T-helper 2 cell (primary cell): Measurements from ENCODE around the gene HNRNPAB.
"Not testable (repeated sequence)": the region's sequence is repeated elsewhere in the genome, so short reads cannot be mapped to it uniquely, and the experiment has no call there.

Experiments
- DNase-seq, 5 experiments: peaks; one replicate each; pipeline versions ENCODE4 v3.0.0 to v3.0.0-alpha.2; 2012 to 2022

HNRNPAB gene

DNA sequence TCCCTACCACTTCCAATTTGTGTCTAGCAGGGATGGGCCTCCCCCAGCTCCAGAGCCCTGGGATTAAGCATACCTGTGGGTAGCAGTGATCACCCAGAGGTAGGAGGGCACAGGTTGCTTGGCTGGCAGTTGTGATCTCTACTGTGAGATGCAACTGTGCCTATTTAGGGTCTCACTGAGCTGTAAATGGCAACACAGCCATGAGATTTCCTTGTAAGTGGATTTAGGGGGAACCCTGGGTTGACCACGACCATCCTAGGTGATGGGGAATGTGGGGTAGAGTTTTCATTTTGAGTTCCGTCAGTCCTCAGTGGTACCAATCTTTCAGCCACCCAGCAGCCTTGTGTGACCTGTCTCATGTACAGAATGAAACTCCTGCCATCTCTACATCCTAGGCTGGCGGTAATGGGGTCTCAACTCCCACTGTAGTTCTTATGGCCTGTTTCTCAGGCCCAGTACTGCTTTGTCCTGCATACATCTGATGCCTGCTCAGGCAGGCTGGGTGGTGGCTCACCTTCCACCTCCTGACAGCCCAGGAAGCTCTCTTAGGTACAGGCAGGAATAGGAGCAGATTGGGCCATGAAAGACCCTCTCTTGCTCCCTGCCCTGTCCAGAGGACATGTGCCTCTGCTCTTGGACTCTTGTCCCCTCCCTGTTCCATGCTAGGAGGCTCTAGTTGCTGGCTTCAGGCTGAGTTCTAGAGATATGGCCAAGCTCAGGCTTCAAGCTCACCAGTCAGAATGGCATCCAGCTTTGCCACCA lies 8.1 kb downstream of the HNRNPAB start:
- no peak for DNase-seq

DNA sequence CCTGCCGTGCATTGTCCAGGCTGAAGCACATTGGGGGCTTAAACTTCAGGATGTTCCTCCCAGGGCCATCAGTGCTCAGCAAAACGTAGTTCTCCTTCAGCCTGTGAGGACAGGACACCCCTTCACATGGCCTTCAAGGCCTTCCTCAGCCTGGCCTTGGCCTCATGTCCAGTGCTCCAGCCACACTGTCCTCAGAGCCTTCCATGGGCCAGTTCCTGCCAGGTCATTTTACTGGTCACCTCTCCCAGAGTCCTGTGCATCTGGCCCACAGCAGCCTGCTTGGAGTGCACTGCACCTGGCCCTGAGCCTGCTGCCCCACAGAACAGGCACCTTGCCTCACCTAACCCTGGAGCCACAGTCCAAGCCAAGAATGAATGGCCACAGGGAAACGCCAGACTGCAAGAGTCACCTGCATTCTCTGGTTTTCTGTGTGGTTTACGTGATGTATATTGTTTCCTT lies 8.7 kb downstream of the HNRNPAB start:
- no peak for DNase-seq

DNA sequence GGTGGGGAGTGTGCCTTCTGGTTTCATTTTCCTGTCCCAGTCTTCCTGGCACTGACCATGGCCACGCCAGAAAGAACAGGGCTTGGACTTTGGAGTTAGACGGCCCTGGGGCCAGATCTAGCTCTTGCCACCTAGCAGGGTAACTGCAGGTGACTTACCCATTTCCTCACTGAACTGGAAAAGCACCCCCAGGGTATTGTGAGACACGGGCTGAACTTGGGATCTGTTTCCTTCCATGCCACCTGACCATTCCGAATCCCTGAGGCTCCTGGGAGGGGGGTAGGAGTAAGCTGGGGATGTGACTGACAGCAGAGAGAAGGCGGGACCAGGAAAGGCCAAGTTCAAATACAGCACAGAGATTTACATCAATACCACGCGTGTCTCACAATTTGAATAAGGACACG lies 9.4 kb downstream of the HNRNPAB start:
- DNase-seq, result no peak

DNA sequence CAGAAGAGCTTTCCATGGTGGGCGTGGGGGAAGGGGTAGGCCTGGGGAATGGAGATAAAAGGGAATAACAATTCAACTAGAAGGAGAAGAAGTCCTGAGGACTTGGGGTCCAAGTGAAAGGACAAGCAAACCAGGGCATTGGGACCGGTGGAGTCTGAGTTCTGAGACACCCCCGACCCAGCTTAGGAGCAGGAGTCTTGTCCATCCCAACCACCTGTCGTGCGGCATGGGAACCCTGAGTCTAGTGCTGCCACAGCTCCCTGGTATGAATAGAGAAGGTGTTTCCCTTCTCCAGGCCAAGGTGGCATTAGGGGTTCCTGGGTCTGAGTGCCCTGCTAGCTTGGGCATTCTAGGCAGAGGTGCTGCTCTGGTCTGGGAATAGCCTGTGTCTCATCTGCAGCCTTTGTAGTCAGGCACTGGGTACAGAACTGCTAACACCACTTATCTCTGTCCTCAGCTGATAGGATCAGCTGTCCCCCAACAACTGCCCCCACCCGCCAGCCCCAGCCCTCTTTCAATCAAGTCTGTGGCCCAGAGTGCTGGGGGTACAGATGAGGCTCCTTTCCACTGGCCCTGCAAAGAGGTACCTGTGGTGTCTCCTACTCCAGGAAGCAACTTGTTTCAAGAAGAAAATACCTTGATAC lies 9.9 kb downstream of the HNRNPAB start:
- DNase-seq, result no peak

DNA sequence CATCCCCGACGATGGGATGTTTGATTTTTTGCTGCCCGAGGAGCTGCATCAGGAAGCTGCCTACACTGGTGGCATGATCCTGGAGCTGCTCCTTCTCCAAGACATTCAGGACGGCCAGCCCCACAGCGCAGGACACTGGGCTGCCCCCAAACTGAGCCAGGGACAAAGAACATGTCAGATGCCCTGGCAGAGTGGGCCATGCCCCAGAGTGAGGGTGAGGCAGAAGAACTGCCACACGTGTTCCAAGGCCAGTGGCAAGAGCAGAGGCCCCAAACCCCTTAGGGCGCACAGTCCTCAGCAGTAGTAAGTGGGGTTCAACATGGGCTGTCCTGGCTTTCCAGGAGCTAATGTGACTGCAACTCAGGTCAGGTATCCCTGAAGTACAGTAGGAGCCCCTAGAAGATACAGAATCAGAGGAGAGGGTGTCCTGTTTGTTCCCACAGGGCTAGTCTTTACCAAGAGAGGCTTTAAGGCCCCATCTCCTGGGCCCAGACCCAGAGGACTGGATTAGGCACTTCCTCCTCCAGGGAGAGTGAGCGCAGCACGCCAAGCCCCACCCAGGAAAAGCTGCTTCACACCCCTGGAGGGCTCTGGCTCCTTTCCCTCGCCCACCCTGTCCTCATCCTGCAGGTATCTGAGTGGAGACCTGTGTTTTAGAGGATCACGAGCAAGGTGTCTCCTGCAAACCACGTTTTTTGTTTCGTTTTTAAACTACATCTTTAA lies 11.1 kb downstream of the HNRNPAB start:
- DNase-seq, result no peak

DNA sequence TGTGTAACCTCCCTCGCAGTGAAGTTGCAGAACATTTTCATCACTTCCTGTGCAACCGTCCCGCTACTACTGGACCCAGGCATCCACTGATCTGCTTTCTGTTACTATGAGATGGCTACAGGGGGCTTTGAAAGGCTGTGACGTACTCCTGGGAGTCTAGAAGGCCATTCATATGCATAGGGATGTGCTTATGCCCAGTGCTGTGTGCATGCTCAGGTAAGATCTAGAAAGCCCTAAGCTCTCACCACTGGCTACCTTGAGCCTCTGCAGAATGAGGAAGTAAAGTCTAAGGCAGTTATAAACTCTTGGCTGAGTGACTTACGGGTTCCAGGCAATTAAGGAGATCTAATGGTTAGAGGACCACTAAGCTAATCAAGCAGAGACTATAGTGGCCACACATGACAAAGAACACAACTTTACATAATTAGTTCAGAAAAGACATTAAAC lies 11.8 kb downstream of the HNRNPAB start:
- no peak for DNase-seq

DNA sequence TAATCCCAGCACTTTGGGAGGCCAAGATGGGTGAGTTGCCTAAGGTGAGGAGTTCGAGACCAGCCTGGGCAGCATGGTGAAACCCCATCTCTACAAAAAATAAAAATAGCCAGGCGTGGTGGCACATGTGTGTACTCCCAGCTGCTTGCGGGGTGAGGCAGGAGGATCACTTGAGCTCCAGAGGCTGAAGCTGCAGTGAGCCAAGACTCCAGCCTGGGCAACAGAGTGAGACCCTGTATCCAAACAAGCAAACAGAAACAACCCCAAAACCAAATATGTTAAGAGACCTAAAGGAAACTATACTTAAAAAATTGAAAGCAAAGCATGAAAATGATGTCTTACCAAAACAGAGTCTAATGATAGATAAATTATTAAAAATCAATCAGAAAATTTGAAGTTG lies 12.4 kb downstream of the HNRNPAB start:
- DNase-seq, result no peak

DNA sequence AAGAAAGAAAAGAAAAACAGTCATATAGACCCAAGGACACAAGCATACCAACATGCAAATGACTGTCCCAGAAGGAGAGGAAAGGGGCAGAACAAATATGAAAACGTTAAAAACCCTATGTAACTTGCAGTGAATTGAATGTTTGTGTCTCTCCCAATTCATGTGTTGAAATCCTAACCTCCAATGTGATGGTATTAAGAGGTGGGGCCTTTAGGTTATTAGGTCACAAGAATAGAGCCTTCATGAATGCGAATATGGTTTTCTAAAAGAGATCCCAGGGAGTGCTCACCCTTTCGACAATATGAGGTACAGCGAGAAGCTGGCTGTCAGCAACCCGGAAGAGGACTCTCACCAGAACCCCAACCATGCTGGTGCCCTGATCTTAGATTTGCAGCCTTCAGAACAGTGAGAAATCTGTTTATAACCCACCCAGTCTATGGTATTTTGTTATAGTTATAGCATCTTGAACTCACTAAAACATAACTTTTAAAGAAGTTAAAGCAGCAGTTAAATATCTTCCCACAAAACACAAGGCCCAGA lies 14.0 kb downstream of the HNRNPAB start:
- no peak for DNase-seq

DNA sequence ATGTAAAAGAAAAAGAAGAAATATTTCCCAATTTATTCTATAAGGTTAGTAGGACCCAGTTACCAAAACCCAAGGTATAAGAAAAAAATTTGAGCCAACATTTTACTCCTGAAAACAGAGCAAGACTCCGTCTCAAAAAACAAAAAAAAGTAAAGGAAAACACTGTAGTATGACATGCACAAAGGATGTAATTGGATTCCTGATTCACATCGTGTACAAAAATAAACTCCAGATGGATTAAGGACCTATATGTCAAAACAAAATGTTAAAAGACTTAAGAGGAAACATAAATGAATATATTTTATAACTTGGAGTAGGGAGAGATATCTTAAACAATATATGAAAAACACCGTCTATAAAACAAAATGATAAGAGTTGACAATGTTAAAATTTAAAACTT lies 14.5 kb downstream of the HNRNPAB start:
- DNase-seq, result no peak

DNA sequence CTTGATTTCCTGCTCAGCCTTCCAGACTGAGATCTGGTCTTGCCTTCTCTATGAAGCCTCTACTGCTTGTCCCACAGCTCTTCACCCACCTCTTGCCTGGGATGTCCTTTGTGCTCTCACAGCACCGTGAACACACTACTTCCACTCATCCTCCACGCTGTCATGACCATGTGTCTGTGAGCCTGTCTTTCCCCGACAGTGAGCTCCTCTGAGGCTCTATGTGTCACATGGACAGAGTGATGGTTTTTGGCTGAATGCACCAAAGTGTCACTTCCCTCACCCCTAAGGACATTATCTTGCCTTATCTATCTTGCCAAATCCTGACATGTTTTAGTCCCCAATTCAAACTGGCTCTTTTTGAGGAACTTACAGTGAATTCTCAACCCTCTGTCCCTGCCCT lies 16.9 kb downstream of the HNRNPAB start:
- DNase-seq, result no peak

DNA sequence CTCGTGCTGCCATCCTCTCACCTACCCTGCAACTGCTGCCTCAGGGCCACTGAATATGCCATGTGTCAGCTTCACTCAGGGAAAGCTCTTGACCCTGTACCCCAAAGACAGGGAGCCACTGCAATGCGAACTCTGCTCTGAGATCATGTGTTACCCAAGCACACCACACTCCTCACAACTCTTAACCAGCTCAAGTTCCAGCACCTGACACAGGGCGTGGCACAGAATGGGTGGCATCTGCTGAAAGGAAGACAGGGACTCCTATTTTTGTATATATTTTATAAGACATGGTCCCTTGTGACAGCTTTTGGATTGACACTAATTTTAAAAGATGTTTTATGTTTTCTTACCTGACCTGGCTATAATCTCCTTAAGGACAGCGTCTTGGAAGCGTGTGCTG lies 17.5 kb downstream of the HNRNPAB start:
- no peak for DNase-seq

DNA sequence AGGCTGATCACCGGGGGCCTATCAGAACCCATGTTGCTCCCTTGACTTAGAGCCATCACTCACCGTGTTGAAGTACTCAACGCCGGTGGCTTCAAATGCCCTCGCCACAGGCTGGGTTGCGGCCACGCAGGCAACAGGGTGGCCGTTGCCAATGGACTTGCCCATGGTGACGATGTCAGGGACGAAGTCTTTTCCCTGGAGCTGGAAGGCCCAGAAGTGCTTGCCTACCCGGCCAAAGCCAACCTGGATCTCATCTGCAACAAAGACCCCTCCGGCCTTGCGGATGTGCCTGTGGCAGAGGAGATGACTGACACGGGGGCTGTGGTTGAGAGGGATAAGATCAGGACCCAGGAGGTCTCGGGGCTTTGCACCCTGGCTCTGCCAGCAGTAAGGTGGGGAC lies 18.0 kb downstream of the HNRNPAB start:
- no peak for DNase-seq

DNA sequence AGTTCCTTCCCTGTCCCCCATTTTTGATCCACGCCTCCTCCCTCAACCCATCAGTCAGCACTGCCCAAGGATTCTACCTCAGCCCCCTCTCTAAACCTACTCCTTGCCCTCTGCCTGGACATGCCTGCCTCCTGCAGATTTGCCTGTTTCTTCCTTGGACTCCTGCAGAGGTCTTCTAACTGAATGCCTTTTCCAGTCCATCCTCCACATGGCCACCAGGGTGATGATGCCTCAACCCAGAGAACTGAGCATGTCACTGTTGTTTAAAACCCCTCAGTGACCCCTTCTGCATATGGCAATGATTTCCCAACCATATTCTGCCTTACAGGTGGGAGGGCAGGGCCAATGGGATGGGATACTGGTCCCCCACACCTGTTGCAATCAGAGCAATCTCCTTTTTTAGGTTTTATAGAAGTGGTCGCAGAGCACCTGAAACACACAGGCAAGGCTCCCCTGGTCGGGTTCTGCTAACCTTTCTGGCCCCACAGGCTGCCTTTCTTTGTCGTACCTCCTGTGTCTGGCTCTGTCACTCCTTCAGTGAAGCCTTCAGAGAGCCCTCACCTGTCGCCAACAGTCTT lies 19.0 kb downstream of the HNRNPAB start:
- no peak for DNase-seq

DNA sequence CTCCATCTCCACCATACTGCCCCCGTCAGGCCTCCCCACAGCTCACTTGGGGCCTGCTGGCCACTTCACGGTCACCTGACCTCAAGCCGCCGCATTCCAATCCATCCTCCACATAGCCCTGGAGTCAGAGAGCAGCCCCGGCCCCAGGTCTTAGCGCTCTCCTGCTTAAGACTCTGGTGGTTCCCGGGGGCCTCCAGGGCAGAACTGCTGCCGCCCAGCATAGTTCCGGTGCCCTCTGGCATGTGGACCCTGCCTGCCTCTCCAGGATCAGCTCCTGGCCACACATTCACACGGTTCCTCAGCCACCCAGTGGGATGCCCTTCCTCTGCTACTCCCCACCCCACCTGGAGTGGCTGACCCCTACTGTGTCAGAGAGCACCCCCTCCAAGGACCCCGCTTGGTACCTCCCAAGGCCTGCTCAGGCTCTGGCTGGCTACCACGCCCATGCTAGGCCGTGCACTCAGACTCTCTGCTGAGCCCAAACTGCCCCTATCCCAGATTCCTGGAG lies 19.5 kb downstream of the HNRNPAB start:
- no peak for DNase-seq

DNA sequence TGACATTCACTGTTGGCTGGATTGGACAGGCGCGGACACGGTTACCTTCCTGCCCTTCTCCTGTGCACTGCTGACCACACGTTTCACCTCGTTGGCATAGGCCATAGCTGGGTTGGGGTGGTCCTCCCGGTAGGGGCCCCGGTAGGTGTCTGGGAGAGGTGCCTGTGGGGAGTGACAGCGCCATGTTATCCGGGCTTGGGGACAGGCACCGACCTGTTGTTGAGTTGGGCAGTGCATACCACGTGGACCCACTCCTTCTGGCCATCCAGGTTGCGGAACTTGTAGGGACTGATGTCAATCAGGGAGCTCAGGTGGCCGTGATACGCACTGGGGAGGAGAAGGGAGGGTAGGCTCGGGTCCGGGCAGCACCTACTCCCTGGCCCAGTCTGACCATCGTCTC lies 20.1 kb downstream of the HNRNPAB start:
- no peak for DNase-seq

DNA sequence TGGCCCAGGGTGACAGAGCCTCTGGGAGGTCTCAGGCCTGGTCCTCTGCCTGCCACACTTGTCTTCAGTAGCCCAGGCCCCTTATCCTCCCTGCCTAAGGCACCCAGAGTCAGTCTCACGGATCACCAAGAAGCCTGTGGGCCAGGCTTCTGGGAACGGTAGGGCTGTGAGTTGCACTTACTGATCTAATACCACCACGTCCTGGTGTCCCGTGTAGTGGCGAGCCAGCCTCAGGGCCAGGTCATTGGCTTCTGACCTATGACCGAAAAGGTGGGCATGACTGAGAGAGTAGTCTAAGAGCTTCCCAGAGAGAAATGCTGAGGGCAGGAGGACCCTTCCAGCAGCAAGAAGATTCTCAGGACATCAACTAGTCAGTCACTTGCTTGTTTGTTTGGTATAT lies 20.8 kb downstream of the HNRNPAB start:
- no peak for DNase-seq

DNA sequence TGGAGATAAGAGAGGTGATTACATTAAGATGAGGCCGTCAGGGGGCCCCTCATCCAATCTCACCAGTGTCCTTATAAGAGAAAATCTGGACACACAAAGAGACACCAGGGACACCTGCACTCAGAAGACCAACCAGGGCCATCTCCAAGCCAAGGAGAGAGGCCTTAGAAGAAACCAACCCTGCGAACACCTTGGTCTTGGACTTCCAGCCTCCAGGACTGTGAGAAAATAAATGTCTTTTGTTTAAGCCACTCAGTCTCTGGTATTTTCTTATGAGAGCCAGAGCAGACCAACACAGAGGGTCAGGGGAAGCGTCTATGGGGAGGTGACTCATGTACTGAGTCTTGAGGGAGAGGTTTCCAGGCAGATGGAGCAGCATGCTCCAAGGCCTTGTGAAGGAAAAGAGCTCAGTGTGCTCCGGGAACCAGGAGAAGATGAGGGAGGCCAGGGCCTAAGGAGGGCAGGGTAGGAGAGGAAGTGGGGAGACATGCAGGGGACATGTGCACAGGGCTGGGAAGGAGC lies 22.9 kb downstream of the HNRNPAB start:
- no peak for DNase-seq

DNA sequence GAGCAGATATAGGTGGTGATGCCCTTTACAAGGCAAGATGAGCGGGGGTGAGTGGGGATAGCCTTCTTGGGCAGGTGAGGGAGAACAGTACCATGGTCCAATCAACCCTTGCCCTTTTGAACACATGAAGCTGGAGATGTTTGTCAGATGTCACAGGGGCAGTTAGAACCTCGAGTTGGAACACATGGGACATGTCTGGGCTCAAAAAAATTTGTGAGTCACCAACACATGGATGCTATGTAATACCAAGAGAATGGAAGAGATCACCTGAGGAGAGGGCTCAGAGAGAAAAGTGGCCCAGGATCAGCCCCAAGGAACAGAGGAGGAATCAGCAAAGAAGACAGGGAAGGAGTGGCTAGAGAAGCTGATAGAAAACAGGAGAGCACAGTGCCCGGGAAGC lies 23.6 kb downstream of the HNRNPAB start:
- DNase-seq, result no peak

DNA sequence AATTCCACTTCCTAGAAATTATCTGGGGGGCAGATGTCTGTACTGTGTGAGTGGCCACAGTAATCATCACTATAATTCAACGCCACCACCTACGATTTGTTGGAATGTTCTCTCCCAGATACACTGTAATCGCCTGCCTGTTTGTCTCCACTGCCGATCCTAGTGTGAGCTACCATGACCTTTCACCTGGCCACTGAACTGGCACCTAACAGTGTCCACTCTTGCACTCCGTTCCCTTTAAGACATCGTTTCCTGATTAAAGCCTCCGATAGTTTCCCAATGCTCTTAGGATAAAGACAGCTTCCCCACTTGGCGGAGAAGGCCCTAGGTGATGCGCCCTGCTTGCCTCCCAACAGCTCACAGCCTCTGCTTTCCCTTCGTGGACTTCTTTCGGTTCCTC lies 24.3 kb downstream of the HNRNPAB start:
- DNase-seq, result no peak

DNA sequence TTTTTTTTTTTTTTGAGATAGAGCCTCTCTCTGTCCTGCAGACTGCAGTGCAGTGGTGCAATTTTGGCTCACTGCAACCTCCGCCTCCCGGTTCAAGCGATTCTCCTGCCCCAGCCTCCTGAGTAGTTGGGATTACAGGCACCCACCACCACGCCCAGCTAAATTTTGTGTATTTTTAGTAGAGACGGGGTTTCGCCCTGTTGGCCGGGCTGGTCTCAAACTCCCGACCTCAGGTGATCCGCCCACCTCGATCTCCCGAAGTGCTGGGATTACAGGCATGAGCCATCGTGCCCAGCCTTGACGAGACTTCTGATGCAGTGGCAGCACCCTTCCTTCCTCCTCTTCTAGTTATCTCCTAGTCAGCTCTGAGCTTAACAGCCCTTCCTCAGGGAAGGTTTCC lies 24.8 kb downstream of the HNRNPAB start:
- DNase-seq, result not testable (repeated sequence)

DNA sequence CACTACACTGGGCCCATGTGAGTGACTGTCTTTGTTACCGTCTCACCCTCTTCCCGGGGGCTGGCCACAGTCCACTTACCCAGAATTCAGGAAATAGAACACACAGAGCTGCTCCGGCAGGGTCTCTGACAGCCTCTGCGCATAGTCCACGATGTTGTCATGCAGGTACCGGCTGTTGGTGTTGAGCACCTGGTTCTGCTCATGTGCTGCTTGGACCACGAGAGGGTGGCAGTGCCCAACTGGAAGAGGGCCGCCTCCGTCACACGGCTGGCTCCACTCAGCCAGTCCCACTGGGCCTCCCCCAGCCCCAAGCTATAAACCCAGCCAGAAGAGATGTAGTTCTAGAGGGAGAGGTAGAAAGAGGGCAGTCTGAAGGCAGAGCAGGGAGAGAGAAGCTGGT lies 25.5 kb downstream of the HNRNPAB start:
- DNase-seq, result no peak

DNA sequence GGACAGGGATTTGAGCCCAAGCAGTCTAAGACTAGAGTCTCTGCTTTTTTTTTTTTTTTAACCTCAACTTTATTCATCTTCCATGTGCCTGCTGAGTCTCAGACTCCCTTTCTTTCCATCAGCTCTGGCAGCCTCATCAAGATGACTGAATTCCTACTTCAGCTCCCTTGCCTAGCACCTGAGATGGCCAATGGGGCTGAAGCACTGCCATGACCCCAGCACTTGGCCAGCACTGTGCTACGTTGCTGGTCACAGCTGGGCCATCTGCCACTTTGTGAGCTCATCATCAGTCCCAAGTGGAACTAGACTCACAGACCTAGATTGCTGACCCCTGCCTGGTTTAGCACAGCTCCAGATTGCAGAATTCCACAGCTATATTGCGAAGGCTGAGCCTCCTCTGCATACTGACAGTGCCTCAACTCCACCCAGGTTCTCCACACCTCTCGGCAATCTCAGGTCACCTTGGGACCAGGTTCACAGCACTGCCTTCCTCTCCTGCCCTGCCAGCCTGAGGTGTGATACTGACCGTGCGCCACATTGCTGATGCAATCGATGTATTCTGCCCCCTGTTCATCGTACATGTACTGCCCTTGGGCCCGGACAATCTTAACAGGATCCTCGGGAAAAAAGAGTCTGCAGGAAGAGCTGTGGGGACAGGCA lies 26.7 kb downstream of the HNRNPAB start:
- no peak for DNase-seq
